Endodermal cell (in vitro differentiated cells): ENCODE results near the gene DOK3. TPM values are rescaled to one million over a fixed set of nuclear protein-coding genes. Genes with fewer than 3 reads are reported as not detected.

Source experiments
- DNase-seq: peaks from one replicate; pipeline ENCODE4 v3.0.0-alpha.2; 2017
- H3K27ac ChIP-seq: 2 replicates; pipeline ENCODE4 v1.5.1; 2013; ENCODE audit warnings: mild to moderate bottlenecking, low read depth, low read length, moderate library complexity
- H3K27me3 ChIP-seq: 2 replicates; pipeline ENCODE4 v1.6.1; 2013; ENCODE audit warnings: mild to moderate bottlenecking, low read length, moderate library complexity; ENCODE audit not compliant: insufficient read depth, control insufficient read depth, poor library complexity, severe bottlenecking
- H3K36me3 ChIP-seq: 2 replicates; pipeline ENCODE4 v1.7.0; 2013; ENCODE audit warnings: mild to moderate bottlenecking, low read length, moderate library complexity; ENCODE audit not compliant: control insufficient read depth, insufficient read depth
- H3K4me1 ChIP-seq: one replicate; pipeline ENCODE4 v1.7.0; 2013; ENCODE audit warnings: low read length; ENCODE audit not compliant: control insufficient read depth, insufficient read depth
- H3K4me3 ChIP-seq: 2 replicates; pipeline ENCODE4 v1.5.1; 2013; ENCODE audit warnings: mild to moderate bottlenecking, low read length, moderate library complexity
- H3K9ac ChIP-seq: 2 replicates; pipeline ENCODE4 v1.6.1; 2013; ENCODE audit warnings: mild to moderate bottlenecking, low read length, moderate library complexity; ENCODE audit not compliant: poor library complexity, severe bottlenecking; ENCODE audit errors: extremely low read depth
- H3K9me3 ChIP-seq: 2 replicates; pipeline ENCODE4 v1.6.1; 2013; ENCODE audit warnings: mild to moderate bottlenecking, low read length, moderate library complexity; ENCODE audit not compliant: control insufficient read depth
- H3K27ac Mint-ChIP-seq: 2 replicates; pipeline ENCODE4 v1.8.0; 2020; ENCODE audit warnings: mixed read lengths
- H3K27me3 Mint-ChIP-seq: 2 replicates; pipeline ENCODE4 v1.8.0; 2021; ENCODE audit warnings: mild to moderate bottlenecking, mixed read lengths; ENCODE audit not compliant: insufficient read depth
- H3K36me3 Mint-ChIP-seq: 2 replicates; pipeline ENCODE4 v1.8.0; 2020; ENCODE audit warnings: low read depth, mixed read lengths
- H3K4me1 Mint-ChIP-seq: 2 replicates; pipeline ENCODE4 v1.8.0; 2020; ENCODE audit warnings: mixed read lengths
- H3K4me3 Mint-ChIP-seq: 2 replicates; pipeline ENCODE4 v1.8.0; 2020; ENCODE audit warnings: mild to moderate bottlenecking, moderate library complexity, mixed read lengths
- H3K9me3 Mint-ChIP-seq: 2 replicates; pipeline ENCODE4 v1.8.0; 2020; ENCODE audit warnings: mild to moderate bottlenecking, mixed read lengths
- WGBS, 2 experiments: methylation state at CpG; one replicate each; pipeline versions ENCODE4 v1.1.5 to v1.1.7; 2013; ENCODE audit warnings: missing lambda C conversion rate in 2 of 2, mixed read lengths in 1 of 2; ENCODE audit not compliant: insufficient coverage in 1 of 2, insufficient read length in 1 of 2; 5-methylcytosine and 5-hydroxymethylcytosine counted together
- total RNA-seq, 2 donors: library from RNA; stranded (reverse); fragmentation: NEBNext Ultra II Directional in 1 of 2; extraction: Animal tissue kit (Norgen Biotek cat#: 25700) in 1 of 2; gene quantifications; 2 replicates in 1 of 2; 3 replicates in 1 of 2; pipeline ENCODE4 v1.2.1, GENCODE V29; 2021
- TF ChIP-seq, protein P1 (sequence below): fragments of 200-600 bp; sonication (generic); conservative IDR thresholded peaks from 2 replicates; pipeline ENCODE4 v1.5.0; 2021; ENCODE audit warnings: antibody characterized with exemption, mild to moderate bottlenecking

The DOK3 gene
- total RNA-seq, 2 donors from 2014 or later = 2.1 to 7.7 TPM

DNA sequence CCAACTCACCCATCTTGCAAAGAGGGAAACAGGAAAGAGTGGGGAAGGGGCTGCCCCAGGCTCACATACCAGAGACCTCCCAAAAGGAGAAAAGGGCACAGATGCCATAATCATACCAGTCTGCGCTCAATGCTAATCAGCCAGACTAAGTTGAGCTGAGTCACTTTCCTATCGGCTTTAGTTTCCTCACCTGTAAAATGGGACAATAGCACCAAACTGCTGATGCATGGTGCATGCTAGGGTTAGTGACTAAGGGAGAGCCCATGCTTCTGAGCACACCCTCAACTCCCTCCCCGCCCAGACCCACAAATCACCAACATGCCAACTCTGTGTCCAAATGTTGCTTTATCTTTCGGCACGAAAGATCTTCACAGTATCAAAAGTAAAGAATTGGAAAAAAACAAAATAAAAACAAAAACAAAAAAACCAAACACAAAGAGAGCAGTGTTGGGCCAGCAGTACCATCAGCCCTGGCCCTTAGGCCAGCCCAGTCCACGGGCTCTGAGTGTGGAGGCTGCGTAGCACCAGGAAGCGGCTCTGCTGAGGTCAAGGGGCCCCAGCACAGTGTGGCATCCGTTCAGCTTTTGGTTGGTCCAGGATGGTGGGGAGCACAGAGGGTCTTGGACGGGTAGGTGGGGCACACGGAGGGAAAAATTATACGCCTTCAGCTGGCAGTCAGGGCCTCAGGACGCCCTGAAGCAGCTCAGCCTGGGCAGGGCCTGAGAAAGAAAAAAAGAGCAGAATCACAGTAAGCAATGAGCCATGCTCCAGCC is 10.0 kb upstream of the DOK3 start:
- H3K27me3 Mint-ChIP-seq = no peaks in the 10 kb centered on the region
- TF ChIP-seq, protein P1, sequence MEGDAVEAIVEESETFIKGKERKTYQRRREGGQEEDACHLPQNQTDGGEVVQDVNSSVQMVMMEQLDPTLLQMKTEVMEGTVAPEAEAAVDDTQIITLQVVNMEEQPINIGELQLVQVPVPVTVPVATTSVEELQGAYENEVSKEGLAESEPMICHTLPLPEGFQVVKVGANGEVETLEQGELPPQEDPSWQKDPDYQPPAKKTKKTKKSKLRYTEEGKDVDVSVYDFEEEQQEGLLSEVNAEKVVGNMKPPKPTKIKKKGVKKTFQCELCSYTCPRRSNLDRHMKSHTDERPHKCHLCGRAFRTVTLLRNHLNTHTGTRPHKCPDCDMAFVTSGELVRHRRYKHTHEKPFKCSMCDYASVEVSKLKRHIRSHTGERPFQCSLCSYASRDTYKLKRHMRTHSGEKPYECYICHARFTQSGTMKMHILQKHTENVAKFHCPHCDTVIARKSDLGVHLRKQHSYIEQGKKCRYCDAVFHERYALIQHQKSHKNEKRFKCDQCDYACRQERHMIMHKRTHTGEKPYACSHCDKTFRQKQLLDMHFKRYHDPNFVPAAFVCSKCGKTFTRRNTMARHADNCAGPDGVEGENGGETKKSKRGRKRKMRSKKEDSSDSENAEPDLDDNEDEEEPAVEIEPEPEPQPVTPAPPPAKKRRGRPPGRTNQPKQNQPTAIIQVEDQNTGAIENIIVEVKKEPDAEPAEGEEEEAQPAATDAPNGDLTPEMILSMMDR = no peak
- H3K4me1 ChIP-seq = no peaks in the 10 kb centered on the region
- no peaks in the 10 kb centered on the region for H3K9me3 Mint-ChIP-seq
- no peaks in the 10 kb centered on the region for H3K27me3 ChIP-seq
- no peak overlapping the region for H3K4me3 ChIP-seq
- WGBS, 2 experiments = 82 to 85% methylated on average over 10 to 13 of the region's 13 CpGs
- no peak for DNase-seq
- H3K36me3 ChIP-seq = peaks cover 64% of the 10 kb centered on the region
- H3K27ac ChIP-seq = no peak overlapping the region
- peaks cover 53% of the 10 kb centered on the region for H3K36me3 Mint-ChIP-seq
- peaks cover 9% of the 10 kb centered on the region for H3K4me1 Mint-ChIP-seq
- H3K9ac ChIP-seq = no peak overlapping the region
- H3K9me3 ChIP-seq = no peaks in the 10 kb centered on the region
- no peak overlapping the region for H3K4me3 Mint-ChIP-seq
- peak overlapping the region; percentile 35 for H3K27ac Mint-ChIP-seq

DNA sequence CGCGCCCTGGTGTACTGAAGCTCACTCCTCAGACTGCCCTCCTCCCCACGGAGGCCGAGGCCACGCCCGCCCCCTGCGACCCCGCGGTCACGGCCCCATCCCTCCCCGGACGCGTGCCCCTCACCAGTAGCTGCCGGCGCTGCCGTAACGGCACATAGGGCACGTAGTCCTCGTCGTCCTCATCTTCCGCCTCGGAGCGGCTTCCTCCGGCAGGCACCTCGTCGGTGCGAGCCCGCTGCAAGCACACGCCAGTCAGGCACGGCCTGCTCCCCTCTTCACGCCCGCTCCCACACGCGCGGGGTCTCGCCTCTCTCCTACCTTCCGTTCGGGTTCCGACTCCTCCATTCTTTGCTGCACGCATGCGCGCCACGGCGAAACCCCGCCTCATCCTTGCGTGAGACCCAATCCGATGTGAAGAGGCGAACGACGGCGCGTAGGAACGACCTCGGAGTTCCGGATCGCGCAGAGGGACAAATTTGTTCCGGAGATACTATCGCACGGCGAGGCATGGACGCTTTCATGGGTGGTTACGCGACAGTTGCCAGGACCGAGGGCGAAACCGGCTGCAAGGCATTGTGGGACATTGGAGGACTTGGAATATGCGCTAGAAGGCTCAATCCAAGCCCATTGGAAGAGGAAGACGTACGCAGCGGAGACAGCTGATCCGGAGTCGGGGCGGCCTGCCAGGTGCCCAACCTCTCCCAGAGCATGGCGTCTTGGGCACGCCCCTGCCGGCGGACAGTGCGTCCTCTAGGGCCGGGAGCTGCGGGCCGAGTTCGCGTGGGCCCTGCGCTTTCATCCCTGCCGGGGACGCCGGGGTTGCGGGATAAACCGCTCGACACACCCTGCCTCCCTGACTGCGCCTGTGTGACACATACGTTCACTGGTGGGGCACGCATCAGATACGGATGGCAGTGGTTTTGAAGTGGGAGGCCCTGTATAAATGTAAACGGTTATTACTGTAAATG is 7.3 kb upstream of the DOK3 start, which contains the start of gene DDX41:
DDX41 (minus strand) TSS at position 361 of the 968 bp plus-strand sequence; CDS start at position 345, 16 bp downstream.
- TF ChIP-seq, protein P1 = no peak
- H3K27ac Mint-ChIP-seq = peak within 1 kb of the TSS; percentile 96
- peaks cover 70% of the 10 kb centered on the region for H3K36me3 ChIP-seq

DNA sequence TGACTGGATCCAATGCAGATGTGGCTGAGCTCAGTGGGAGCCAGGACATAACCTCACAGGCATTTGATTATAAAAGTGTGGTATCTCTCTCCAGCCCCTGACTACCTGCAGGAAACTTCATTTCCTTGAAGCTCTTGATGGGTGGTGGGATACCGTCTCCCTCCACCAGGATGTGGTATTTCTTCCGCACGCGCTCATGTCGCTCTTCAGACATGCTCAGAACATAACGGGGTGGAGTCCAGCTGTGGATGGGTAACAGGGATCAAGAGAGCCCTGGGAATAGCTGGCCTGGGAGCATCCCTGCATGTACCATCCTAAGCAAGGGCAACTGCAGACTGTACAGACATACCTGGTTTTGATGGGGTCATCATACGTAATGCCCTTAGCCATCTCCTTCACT is 6.0 kb upstream of the DOK3 start:
- peaks cover 69% of the 10 kb centered on the region for H3K36me3 ChIP-seq
- WGBS, 2 experiments = 97% methylated on average over 7 of the region's 7 CpGs
- H3K27ac Mint-ChIP-seq = no peak overlapping the region

More for the DNA sequence above, 7.3 kb upstream of the DOK3 start, which contains the start of gene DDX41:
- peak; percentile 99 for DNase-seq
- peak within 1 kb of the TSS; percentile 90 for H3K4me3 ChIP-seq
- Mint-ChIP-seq H3K4me3 (peak within 1 kb of the TSS; percentile 87), H3K36me3 (peaks cover 58% of the 10 kb centered on the region), H3K27me3 (no peaks in the 10 kb centered on the region), H3K4me1 (peaks cover 9% of the 10 kb centered on the region), H3K9me3 (no peaks in the 10 kb centered on the region)
- no peaks in the 10 kb centered on the region for H3K27me3 ChIP-seq
- H3K4me1 ChIP-seq = no peaks in the 10 kb centered on the region
- H3K9ac ChIP-seq = peak within 1 kb of the TSS; percentile 83
- 0% methylated on average over 78 to 96 of the region's 96 CpGs for WGBS, 2 experiments
- H3K9me3 ChIP-seq = no peaks in the 10 kb centered on the region
- H3K27ac ChIP-seq = peak within 1 kb of the TSS; percentile 69

More for the DNA sequence above, 6.0 kb upstream of the DOK3 start:
- DNase-seq = no peak
- Mint-ChIP-seq H3K4me3 (peak overlapping the region; percentile 87), H3K4me1 (peaks cover 9% of the 10 kb centered on the region), H3K36me3 (peaks cover 56% of the 10 kb centered on the region), H3K9me3 (no peaks in the 10 kb centered on the region), H3K27me3 (no peaks in the 10 kb centered on the region)
- peak overlapping the region; percentile 90 for H3K4me3 ChIP-seq
- H3K27me3 ChIP-seq = no peaks in the 10 kb centered on the region
- H3K4me1 ChIP-seq = no peaks in the 10 kb centered on the region
- TF ChIP-seq, protein P1 = peak; percentile 44
- H3K9ac ChIP-seq = no peak overlapping the region
- H3K27ac ChIP-seq = no peak overlapping the region
- H3K9me3 ChIP-seq = no peaks in the 10 kb centered on the region
